GM12878 (cell line): ENCODE measurements around the gene ZNF81. TPM values are rescaled to one million over a fixed set of nuclear protein-coding genes. Genes with fewer than 3 reads are reported as not detected.

Source experiments
- ATAC-seq: fragments of 200-7000 bp; cut with Tn5 transposase; 3 replicates; pipeline ENCODE4 v1.9.1; 2020; ENCODE audit warnings: mild to moderate bottlenecking, moderate library complexity
- BruUV-seq: library from RNA; stranded (reverse); fragments of 400-500 nt; replicated peaks from 2 replicates; lab custom pipeline; 2021; lab: Mats Ljungman, UMichigan
- CTCF ChIA-PET: fragments of 300-600 bp; sonication (Branson Sonifier 250); formaldehyde crosslinking; extraction: SDS; loops from one replicate; lab custom pipeline; 2021; ENCODE audit warnings: inconsistent platforms; lab: Yijun Ruan, JAX
- POLR2A ChIA-PET: fragments of 350-600 bp; formaldehyde crosslinking; extraction: SDS; loops from one replicate; lab custom pipeline; 2021; ENCODE audit warnings: inconsistent platforms; lab: Charles Lee
- RAD21 ChIA-PET: fragments of 300-600 bp; sonication (Branson Sonifier 250); formaldehyde crosslinking; loops from one replicate; lab custom pipeline; 2023; ENCODE audit warnings: antibody characterized with exemption; ENCODE audit not compliant: unreplicated experiment; lab: Charles Lee
- SMC1A ChIA-PET: fragments of 300-600 bp; sonication (Branson Sonifier 250); formaldehyde crosslinking; loops from one replicate; lab custom pipeline; 2023; ENCODE audit not compliant: unreplicated experiment, uncharacterized antibody; lab: Charles Lee
- DNase-seq: peaks from one replicate; pipeline ENCODE4 v3.0.0-alpha.2; 2011; ENCODE audit warnings: low read depth, low spot score
- FAIRE-seq: peaks from 3 replicates; lab custom pipeline; 2011; peaks lifted over from hg19 to GRCh38; lab: Jason Lieb, UNC
- H2AFZ ChIP-seq: 2 replicates; pipeline ENCODE4 v1.6.0; 2011; ENCODE audit warnings: low read depth, low read length, control low read depth; ENCODE audit not compliant: control insufficient read depth
- H3K27ac ChIP-seq: 2 replicates; pipeline ENCODE4 v1.5.1; 2011; ENCODE audit warnings: control low read depth; ENCODE audit not compliant: control insufficient read depth, insufficient read depth
- H3K27me3 ChIP-seq, 2 experiments: replicated peaks in 1 of 2; 2 replicates each; pipeline versions ENCODE4 v1.6.0 to v1.6.1; 2011; ENCODE audit warnings: low read length in 1 of 2; ENCODE audit not compliant: control insufficient read depth in 2 of 2, insufficient read depth in 2 of 2
- H3K36me3 ChIP-seq, 2 experiments: 2 replicates each; pipeline ENCODE4 v1.5.1; 2011; ENCODE audit warnings: low read length in 1 of 2; ENCODE audit not compliant: control insufficient read depth in 2 of 2, insufficient read depth in 2 of 2
- H3K4me1 ChIP-seq: 2 replicates; pipeline ENCODE4 v1.6.1; 2011; ENCODE audit warnings: mild to moderate bottlenecking, low read length, moderate library complexity, mixed read lengths; ENCODE audit not compliant: control insufficient read depth, insufficient read depth
- H3K4me2 ChIP-seq: 2 replicates; pipeline ENCODE4 v1.6.0; 2011; ENCODE audit warnings: control low read depth; ENCODE audit not compliant: control insufficient read depth, insufficient read depth
- H3K4me3 ChIP-seq: fragments of 200-600 bp; sonication (generic); 2 replicates; pipeline ENCODE4 v1.5.1; 2016
- H3K79me2 ChIP-seq: 2 replicates; pipeline ENCODE4 v1.6.0; 2011; ENCODE audit warnings: low read length; ENCODE audit not compliant: control insufficient read depth, insufficient read depth
- H3K9ac ChIP-seq: 2 replicates; pipeline ENCODE4 v1.8.0; 2011; ENCODE audit warnings: low read length, control low read depth, mixed read lengths; ENCODE audit not compliant: control insufficient read depth, insufficient read depth
- H3K9me3 ChIP-seq: replicated peaks from 3 replicates; pipeline ENCODE4 v1.5.1; 2011; ENCODE audit warnings: mild to moderate bottlenecking, low read length; ENCODE audit not compliant: control insufficient read depth, insufficient read depth
- H4K20me1 ChIP-seq: 2 replicates; pipeline ENCODE4 v1.6.0; 2011; ENCODE audit not compliant: control insufficient read depth, insufficient read depth
- ATF7 ChIP-seq: fragments of 450-650 bp; IDR thresholded peaks from 2 replicates; pipeline ENCODE4 v1.6.1; 2016; ENCODE audit warnings: low read depth, mild to moderate bottlenecking
- BHLHE40 ChIP-seq, 2 experiments: fragments of 450-650 bp in 1 of 2; IDR thresholded peaks; 2 replicates each; pipeline ENCODE4 v1.6.1; 2011 to 2017; ENCODE audit warnings: low read depth in 2 of 2, borderline replicate concordance in 1 of 2, improper control_type of control experiment in 1 of 2, low read length in 1 of 2, mild to moderate bottlenecking in 1 of 2
- BMI1 ChIP-seq: fragments of 450-650 bp; IDR thresholded peaks from 2 replicates; pipeline ENCODE4 v1.6.1; 2016; ENCODE audit warnings: mild to moderate bottlenecking, moderate library complexity, borderline replicate concordance
- CBFB ChIP-seq: IDR thresholded peaks from 2 replicates; pipeline ENCODE4 v1.6.1; 2016; ENCODE audit warnings: antibody characterized with exemption, low read depth
- CEBPZ ChIP-seq: fragments of 150-350 bp; IDR thresholded peaks from 2 replicates; pipeline ENCODE4 v1.6.1; 2016; ENCODE audit warnings: low read depth, low read length
- CHD4 ChIP-seq: fragments of 200-600 bp; sonication (generic); IDR thresholded peaks from 2 replicates; pipeline ENCODE4 v1.6.1; 2016; ENCODE audit warnings: mild to moderate bottlenecking
- CREB1 ChIP-seq: IDR thresholded peaks from 2 replicates; pipeline ENCODE4 v1.6.1; 2012; ENCODE audit warnings: low read depth, mild to moderate bottlenecking, inconsistent platforms
- CREM ChIP-seq: IDR thresholded peaks from 2 replicates; pipeline ENCODE4 v1.6.1; 2014; ENCODE audit warnings: antibody characterized with exemption, low read depth
- ESRRA ChIP-seq: IDR thresholded peaks from 2 replicates; pipeline ENCODE4 v1.6.1; 2012; ENCODE audit warnings: mild to moderate bottlenecking, low read length, improper control_type of control experiment
- HDGF ChIP-seq: fragments of 450-650 bp; IDR thresholded peaks from 2 replicates; pipeline ENCODE4 v1.6.1; 2016; ENCODE audit warnings: antibody characterized with exemption
- HSF1 ChIP-seq: fragments of 150-350 bp; IDR thresholded peaks from 2 replicates; pipeline ENCODE4 v1.6.1; 2014; ENCODE audit warnings: mild to moderate bottlenecking, low read depth, low read length
- IRF5 ChIP-seq: fragments of 450-650 bp; IDR thresholded peaks from 2 replicates; pipeline ENCODE4 v1.6.1; 2017; ENCODE audit warnings: borderline replicate concordance
- JUND ChIP-seq: IDR thresholded peaks from 2 replicates; pipeline ENCODE4 v1.6.1; 2012; ENCODE audit warnings: low read depth, mild to moderate bottlenecking, low read length, improper control_type of control experiment, moderate library complexity
- MXI1 ChIP-seq: fragments of 150-350 bp; IDR thresholded peaks from 2 replicates; pipeline ENCODE4 v1.6.1; 2011; ENCODE audit warnings: low read depth, mild to moderate bottlenecking, inconsistent platforms, low read length, improper control_type of control experiment
- MYC ChIP-seq: IDR thresholded peaks from 2 replicates; pipeline ENCODE4 v1.6.1; 2011; ENCODE audit warnings: mild to moderate bottlenecking, low read length, moderate library complexity, inconsistent platforms; ENCODE audit not compliant: insufficient read depth, insufficient replicate concordance, insufficient read length, severe bottlenecking
- RBBP5 ChIP-seq: fragments of 200-600 bp; sonication (generic); conservative IDR thresholded peaks from 2 replicates; pipeline ENCODE4 v1.6.1; 2016
- SMAD5 ChIP-seq: IDR thresholded peaks from 2 replicates; pipeline ENCODE4 v1.6.1; 2016; ENCODE audit warnings: antibody characterized with exemption, low read depth
- SMARCA5 ChIP-seq: fragments of 450-650 bp; IDR thresholded peaks from 2 replicates; pipeline ENCODE4 v1.6.1; 2017; ENCODE audit warnings: mild to moderate bottlenecking
- TBL1XR1 ChIP-seq: IDR thresholded peaks from 2 replicates; pipeline ENCODE4 v1.6.1; 2012; ENCODE audit warnings: low read depth, low read length, improper control_type of control experiment
- USF2 ChIP-seq: IDR thresholded peaks from 2 replicates; pipeline ENCODE4 v1.6.1; 2011; ENCODE audit warnings: low read depth, low read length, improper control_type of control experiment, borderline replicate concordance
- WGBS: methylation state at CpG from one replicate; pipeline ENCODE4 v1.1.6; 2016; ENCODE audit warnings: low lambda C conversion rate; ENCODE audit not compliant: insufficient replicate concordance, insufficient coverage; ENCODE audit errors: missing lambda C conversion rate; 5-methylcytosine and 5-hydroxymethylcytosine counted together
- in situ Hi-C: fragments of 300-500 bp; cut with MboI; formaldehyde crosslinking; loops from 9 replicates; pipeline ENCODE4 v1.14.3; 2018; ENCODE audit warnings: mixed read lengths
- intact Hi-C: fragments of 100-400 bp; cut with micrococcal nuclease; formaldehyde crosslinking; loops from one replicate; pipeline ENCODE4 v1.14.2; 2022; ENCODE audit not compliant: unreplicated experiment
- polyA plus RNA-seq, 11 experiments: library from polyadenylated mRNA; depleted of rRNA in 4 of 11; unstranded in 6 of 11; stranded (reverse) in 5 of 11; fragments of >200 nt; fragmentation: Nextera tagmentation in 4 of 11; fragmentation: Illumina TruSeq in 1 of 11; extraction: Ambion mirVana in 4 of 11; extraction: Trizol in 1 of 11; gene quantifications; 1 replicate in 1 of 11; 2 replicates in 10 of 11; pipeline versions ENCODE4 v1.2.1 to v1.2.3, GENCODE V29; 2011 to 2016; ENCODE audit warnings: inconsistent platforms in 2 of 11, missing spikeins in 2 of 11, low read depth in 1 of 11
- total RNA-seq, 4 experiments: library from RNA; depleted of rRNA in 3 of 4; stranded (reverse); fragments of >200 nt in 3 of 4; fragmentation: Illumina TruSeq in 1 of 4; extraction: Trizol in 1 of 4; gene quantifications; 2 replicates each; pipeline versions ENCODE4 v1.2.1 to v1.2.3, GENCODE V29; 2013 to 2021

The ZNF81 gene
- total and polyA plus RNA-seq, 10 of the 15 experiments (the other 5 are each of a cell fraction or from before 2014, with no cell fraction given): 3.4 to 7.2 (median 4.4) TPM

GRCh38 chrX:47814851-47815250, 21.9 kb upstream of the ZNF81 start:
- WGBS: 55% methylated on average over 1 of the region's 1 CpG
- Histone ChIP-seq H2AFZ (no peak overlapping the region), H3K9me3 (peaks cover 4% of the 10 kb centered on the region; the same call in 1 of the 3 replicates), H3K9ac (no peak overlapping the region), H3K27me3 (no peaks in the 10 kb centered on the region), H3K4me1 (no peaks in the 10 kb centered on the region), H3K4me3 (no peak overlapping the region), H3K79me2 (no peaks in the 10 kb centered on the region), H4K20me1 (no peaks in the 10 kb centered on the region), H3K27ac (no peak overlapping the region), H3K36me3 (no peaks in the 10 kb centered on the region), H3K4me2 (no peak overlapping the region)
- TF ChIP-seq CREM (no peak), BMI1 (no peak), BHLHE40 (IDR thresholded peaks at IDR 0.05; ENCODE audit: borderline replicate concordance in 1 of 2, low read depth in 2 of 2, low read length in 1 of 2) (no peak), CREB1 (no peak), CHD4 (no peak), MXI1 (no peak), RBBP5 (no peak), SMARCA5 (no peak), HDGF (no peak), ATF7 (no peak), MYC (no peak), USF2 (no peak), SMAD5 (no peak), JUND (no peak), ESRRA (no peak), CEBPZ (no peak), HSF1 (no peak), TBL1XR1 (no peak), CBFB (no peak), IRF5 (no peak)
- CTCF ChIA-PET: interaction anchor here (0.6 kb wide), 2 partner anchors 295 to 375 kb away, joined by 3 read pairs; no protein-coding TSS in a partner anchor
- POLR2A ChIA-PET: interaction anchor here (0.6 kb wide), 1 partner anchor 311 kb away, joined by 3 read pairs; no protein-coding TSS in a partner anchor
- no peak for FAIRE-seq
- no TSS peak for BruUV-seq
- intact Hi-C loops: no loop called here
- no peak for ATAC-seq
- SMC1A ChIA-PET: interaction anchor here (0.5 to 1.3 kb wide), 2 partner anchors 12 to 415 kb away, joined by 3 to 4 read pairs; no protein-coding TSS in a partner anchor
- DNase-seq: no peak
- in situ Hi-C loops: no loop called here
- RAD21 ChIA-PET: no interaction called here
